Suppressor macrophage (primary cell): ENCODE data around the gene MSH5.

Source experiments
- DNase-seq, 4 experiments: peaks; one replicate each; pipeline ENCODE4 v3.0.0-alpha.2; 2020 to 2022

MSH5 gene

DNA sequence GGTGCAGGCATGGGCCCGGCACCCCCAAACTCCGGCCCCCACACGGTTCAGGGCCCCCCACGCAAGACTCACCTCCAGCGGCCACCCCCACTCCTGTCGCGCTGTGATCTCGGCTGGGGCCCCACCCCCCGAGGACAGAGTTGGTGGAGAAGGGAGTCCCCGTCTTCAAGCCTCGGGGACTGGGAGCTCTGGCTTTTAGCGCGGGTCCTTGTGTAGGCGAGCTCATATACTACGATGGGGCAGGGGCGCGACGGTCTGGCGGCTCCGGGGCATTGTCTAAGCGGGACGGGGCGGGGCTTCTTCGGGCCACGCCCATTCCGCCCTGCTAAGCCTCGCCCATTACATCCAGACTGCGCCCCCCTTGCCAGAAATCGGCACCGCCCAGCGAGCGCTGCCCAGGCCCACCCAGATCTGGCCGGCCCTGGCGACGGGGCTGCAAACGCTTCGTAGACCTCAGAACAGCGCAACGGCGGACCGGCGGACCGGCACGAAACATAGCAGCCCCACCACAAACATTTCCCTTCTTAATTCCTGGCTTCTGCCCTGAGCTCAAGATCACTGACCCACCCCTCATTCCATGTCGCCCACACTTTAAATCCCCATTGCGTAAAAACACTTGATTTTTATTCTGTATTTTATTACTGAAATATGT, 9.7 kb upstream of the MSH5 start:
- DNase-seq = peak; percentile 77 to 88 (median 86)

DNA sequence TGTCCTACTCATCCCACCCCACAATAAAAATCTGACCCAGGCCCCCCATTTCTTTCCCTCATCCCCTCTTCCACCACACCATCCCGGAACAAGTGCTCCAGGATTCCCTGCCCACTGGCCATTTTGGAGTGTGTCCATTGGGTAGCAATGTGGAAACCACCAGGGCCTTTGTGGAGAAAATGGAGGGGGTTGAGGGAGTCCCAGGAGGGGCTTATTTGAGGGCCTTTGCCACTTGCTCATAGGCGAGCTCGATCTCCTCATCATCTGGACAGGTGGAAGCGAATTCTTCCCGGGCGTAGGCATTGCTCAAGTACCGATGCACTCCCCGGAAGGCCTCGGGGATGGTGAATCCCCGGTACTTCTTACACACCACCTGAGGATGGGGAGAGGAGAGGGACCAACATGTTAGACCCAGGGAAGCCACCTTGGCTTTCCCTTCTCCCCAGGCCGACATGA, 9.1 kb upstream of the MSH5 start:
- no peak for DNase-seq

DNA sequence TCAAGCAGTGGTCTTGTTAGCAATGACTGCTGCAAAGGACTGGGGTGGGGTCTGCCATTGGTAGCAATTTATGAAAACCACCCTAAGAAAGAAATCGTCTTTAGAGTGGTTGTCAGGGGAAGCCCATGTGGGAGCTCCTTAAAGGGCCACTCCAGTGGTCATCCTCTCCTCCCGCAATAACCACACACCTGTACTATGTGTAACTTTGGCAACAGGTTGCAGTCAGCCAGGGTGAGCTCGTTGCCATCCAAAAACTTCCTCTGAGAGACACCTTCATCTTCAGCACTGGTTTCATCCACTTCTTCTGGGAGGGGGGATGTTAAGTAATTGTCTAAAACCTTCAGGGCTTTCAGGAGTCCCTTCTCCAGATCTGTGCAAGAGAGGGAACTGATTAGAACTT, 7.8 kb upstream of the MSH5 start:
- DNase-seq = no peak

DNA sequence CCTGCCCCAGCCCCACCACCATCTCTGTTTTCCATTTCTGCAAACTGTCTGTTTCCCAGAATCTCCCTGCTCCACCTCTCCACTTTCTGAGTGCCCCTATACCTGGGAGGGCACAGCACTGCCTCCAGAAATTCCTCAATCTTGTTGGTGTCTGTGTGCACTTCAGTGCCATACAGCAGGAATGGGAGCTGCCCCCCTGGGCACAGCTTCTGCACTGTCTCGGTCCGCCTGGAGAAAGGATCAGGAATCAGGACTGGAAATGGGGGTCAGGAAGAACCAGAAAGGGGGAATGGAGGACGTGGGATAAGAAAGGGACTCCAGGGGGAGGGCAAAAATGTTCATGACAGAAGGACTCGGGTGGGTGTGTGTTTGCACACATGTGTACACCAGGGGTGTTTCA, 6.1 kb upstream of the MSH5 start:
- no peak for DNase-seq

DNA sequence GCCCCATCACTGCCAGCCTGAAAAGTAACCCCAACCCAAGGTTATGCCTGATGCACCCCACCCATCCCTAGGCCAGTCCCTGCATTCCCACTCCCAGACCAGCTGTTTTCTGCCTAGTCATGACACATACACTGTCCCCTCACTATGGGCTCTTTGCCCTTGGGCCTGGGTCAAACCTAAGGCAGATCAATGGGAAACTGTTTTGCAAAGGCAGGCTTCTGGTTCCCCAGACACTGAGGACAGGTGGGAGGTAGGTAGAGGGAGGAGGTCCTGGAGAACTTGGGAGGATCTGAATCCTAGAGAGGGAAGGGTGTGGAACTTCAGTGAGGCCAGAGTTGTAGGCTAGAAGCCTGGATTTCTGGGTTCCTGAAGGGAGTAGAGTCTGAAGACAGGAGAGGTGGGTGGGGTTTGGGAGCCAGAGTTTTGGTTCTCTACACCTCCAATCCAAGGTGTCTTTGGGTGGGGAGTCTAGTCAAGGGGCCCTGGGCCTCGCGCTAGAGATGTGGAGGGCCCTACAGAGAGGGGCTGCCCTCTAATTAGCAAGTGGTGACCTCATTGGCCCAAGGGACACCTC, 5.5 kb upstream of the MSH5 start:
- no peak for DNase-seq

DNA sequence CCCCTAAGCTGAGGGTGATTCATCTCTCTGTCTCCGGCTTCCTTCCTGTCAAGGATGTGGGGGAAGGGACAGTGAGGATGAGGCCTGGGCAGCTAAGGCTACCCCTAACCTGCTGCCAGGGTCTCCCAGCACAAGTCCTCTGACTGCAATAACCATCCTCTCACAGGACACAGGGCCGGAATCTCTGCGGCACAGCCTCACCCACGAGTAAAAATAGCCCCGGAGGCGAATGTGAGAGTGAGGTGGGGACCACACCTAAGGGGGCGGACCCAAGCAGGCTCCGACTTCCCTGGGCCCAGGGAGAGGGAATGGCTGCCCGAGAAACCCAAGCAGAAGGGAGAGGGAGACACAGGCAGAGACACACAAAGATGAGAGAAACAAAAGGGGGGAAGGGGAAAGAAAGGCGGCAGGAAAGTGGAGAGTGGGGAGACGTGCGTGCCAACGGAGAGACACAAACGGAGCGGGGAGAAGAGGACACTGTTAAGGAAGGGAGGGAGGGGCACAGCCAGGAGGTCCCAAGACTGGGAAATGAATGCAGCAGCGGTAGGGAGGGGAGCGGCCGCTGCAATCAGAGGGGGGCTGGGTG, 4.9 kb upstream of the MSH5 start:
- DNase-seq = peak; percentile 61 to 83 (median 80)

DNA sequence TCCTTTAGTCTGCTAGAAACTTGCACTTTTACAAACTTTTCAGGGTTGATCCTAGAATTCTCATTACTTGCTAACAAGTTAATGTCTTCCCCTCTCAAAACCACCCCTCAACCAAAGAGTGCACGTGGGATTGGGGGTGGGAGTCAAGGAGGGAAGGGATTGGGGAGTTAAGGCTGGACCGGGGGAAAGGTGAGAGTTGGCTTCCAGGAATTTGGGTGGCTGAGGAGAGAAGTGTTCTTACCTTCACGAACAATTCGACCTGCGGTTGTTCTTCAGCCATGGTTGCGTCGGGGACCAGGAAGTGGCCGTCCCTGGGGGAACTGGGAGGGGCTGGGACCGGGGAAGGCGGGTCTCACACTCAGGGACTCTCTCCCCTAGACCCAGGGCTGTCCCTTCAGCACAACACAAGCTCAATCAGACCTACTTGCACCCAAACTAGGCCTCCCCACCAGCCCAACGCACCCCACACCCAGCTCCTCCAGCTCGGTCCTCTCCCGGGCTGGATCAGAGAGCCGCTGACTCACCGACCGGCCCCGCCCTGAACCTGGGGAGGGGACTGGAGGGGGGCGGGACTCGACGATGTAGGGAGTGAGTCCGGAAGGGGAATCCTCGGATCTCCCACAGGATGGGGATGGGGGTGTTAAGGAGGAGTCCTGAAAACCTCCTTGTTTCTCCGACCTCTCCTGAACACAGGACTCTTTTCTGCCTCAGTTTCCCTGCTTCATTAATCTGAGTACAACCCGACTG, 3.6 kb upstream of the MSH5 start, which contains the start of gene CLIC1:
Gene CLIC1, minus strand, starts transcription at position 510 of the 747 bp plus-strand sequence. Its CDS starts 230 bp downstream, at position 280.
- peak; percentile 83 to 90 (median 86) for DNase-seq

DNA sequence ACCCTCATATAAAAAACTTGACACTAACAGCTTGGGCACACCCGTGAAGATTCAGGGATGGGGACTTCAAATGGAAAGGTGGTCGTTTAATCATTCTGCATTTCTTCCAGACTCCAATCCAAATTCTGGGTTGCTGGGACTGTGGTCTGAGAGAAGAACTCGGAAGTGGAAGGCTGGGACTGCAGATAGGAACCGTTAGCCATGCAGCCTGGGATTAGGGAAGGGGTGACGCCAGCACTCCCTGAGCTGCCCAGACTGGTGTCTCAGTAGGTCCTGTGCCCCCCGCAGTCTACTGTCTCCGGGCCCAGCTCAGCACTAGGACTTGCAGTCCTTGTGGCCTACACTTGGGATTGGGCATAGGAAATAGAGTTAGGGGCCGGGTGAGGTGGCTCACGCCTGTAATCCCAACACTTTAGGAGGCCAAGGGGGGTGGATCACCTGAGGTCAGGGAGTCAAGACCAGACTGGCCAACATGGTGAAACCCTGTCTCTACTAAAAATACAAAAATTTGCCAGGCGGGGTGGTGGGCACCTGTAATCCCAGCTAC, 3.0 kb upstream of the MSH5 start:
- peak; percentile 34 to 61 (median 46) for DNase-seq

DNA sequence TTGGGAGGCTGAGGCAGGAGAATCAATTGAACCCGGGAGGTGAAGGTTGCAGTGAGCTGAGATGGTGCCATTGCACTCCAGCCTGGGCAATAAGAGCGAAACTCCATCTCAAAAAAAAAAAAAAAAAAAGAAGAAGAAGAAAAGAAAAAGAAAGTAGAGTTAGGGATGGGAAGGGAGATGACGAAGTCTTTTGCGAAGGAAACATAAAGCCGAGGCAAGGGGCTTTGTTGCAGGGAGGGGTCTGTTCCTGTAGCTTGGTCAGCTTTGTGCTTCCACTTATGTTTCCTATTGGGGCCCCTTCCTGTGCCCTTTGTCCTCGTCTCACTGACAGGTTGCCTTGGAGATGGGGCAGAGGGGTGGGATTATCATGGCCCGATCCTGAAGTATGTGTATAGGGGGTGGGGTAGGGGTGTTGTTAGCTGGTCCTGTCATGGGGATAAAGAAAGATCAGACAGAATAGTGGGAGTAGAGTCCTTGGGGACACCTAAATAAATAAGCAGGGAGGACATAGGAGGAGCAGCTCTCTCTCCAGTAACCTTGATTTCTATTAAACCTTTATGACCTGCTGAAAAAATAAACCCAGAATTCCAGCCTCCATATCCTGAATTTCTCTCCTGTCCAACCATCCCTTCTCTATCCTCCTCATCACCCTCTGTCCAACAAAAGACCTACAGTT, 2.4 kb upstream of the MSH5 start:
- DNase-seq = peak; percentile 43 to 55 (median 50)

DNA sequence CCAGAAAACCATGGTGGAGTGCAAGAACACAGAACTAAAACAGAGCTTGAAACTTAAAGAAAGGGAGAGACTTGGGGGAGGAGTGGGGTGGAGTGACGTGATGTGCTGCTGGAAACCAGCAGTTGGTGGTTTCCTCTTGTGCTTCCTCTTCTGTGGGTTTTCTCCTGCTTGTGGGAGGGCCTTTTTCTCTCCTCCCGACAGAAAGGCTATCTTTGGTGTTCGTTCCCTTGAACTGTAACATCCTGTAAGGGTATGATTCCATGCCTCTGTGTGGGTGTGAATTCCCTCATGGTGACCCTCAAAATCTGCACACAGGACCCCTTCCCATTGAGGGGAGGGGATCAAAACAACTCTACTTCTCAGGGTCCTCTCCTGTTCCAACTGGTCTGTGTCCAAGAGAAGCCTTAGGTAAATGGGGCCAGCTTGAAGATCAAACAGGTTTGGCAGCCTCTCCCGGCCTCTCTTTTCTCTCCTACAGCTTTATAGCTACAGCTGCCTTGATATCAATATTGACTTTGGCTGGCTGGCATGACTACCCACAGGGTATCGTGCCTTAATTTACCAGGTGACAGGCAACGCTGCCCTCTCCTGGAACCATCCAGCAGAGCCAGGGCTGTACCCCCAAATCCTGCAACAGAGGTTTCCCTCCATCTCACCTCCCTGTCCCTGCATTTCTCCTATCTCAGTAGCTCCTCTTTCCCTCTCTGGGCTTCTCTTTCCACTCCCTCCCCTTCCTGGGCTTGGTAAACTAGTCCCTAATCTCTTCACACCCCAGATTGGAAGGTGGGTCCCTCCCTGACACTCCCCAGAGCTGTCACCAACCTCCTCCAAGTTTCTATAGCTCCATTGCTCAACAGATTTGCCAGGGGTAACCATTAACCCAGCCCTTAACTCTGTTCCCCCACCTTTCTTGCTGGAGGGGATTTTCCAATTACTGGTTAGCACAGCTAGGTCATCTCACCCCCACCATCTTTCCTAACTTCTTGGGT, 1.5 kb upstream of the MSH5 start:
- peak; percentile 85 to 93 (median 92) for DNase-seq

DNA sequence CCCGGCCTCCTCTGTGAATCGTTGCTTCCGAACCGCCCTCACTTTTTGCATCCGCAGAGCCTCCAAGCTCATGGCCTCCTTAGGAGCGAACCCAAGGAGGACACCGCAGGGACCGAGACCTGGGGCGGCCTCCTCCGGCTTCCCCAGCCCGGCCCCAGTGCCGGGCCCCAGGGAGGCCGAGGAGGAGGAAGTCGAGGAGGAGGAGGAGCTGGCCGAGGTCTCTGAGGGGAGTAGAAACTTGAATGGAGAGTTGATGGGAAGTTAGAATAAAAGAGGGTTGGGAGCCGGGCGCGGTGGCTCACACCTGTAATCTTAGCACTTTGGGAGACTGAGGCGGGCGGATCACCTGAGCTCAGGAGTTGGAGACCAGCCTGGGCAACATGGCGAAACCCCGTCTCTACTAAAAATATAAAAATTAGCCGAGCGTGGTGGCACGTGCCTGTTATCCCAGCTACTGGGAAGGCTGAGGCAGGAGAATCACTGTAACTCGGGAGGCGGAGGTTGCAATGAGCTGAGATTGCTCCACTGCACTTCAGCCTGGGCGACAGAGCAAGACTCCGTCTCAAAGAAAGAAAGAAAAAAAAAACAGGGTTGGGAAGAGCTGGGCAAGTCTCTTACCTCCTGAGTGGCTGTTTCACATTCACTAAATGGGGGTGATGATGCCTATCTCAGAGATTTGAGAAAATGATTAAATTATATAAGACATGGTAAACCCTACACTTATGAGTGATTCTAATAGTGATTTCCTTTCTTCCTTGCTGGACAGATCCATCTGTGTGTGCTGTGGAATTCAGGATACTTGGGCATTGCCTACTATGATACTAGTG, 805 bp downstream of the MSH5 start:
- peak; percentile 62 to 83 (median 78) for DNase-seq

DNA sequence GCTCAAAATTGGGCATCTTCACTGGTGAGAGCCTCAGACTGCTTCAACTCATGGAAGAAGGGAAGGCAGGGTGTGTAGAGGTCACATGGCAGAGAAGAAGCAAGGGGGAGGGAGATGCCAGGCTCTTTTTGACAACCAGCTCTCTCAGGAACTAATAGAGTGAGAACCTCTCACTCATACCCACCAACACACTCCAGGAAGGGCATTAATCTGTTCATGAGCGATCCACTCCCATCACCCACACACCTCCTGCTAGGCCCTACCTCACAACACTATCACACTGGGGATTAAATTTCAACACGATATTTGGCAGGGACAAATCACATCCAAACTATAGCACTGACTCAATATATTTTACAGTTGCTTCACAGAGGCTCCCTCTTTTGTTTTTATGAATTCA, 2.0 kb downstream of the MSH5 start:
- DNase-seq = no peak

DNA sequence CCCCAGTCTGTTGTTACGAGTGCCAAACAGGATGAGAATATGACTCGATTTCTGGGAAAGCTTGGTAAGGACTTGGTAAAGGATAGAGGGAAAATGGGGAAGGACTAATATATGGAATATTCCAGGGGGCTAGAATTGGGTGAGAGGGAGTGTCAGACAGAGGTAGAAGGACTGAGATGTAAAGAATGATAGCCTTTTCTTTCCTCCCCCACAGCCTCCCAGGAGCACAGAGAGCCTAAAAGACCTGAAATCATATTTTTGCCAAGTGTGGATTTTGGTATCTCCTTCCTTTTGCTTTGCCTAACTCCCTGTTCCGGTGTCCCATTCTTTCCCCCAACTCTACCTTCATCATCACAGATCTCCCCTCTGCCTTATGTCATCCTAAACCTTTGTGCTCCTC, 3.1 kb downstream of the MSH5 start:
- no peak for DNase-seq

DNA sequence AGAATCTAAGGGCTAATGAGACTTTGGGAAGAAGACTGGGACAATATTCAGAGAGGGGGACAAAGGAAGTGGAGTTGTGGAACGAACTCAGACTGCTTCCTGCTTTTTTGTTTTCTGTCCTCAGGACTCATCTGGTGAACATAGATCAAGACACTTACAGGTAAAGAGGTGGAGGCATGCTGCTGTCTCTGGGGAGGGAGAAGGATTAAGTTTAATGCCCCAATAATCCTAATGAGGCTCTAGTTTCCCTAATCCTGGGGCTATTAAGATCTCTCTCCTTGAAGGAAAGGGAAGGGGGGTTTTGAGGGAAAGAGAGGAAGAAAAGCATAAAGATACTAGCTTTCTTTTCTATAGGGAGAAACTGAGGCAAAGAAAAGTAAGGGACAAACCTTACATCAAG, 4.6 kb downstream of the MSH5 start:
- DNase-seq = no peak

DNA sequence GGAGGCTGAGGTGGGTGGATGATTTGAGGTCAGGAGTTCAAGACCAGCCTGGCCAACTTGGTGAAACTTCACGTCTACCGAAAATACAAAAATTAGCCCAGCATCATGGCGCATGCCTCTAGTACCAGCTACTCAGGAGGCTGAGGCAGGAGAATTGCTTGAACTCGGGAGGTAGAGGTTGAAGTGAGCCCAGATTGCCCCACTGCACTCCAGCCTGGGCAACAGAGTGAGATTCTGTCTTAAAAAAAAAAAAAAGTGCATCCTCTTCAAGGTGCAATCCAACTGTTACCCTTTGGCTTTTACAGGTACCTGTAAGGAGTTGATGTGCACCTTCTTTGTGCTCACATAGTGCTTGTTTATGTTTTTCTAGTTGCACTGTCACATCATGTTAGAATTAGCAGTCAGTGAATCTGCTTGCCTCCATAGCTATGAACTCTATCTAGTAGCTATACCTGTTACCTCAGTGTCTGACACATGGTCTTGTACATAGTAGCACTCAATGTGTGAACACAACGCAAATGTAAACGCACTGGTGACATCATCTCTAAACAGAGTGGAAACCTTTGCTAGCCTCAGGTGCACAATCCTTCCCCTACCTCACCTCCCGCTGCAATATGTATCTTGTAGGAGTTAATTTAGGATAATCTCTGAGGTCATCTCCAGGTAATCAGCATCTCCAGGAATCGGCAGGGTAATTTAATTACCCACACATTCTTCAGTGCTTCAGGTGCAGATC, 9.7 kb downstream of the MSH5 start:
- no peak for DNase-seq

DNA sequence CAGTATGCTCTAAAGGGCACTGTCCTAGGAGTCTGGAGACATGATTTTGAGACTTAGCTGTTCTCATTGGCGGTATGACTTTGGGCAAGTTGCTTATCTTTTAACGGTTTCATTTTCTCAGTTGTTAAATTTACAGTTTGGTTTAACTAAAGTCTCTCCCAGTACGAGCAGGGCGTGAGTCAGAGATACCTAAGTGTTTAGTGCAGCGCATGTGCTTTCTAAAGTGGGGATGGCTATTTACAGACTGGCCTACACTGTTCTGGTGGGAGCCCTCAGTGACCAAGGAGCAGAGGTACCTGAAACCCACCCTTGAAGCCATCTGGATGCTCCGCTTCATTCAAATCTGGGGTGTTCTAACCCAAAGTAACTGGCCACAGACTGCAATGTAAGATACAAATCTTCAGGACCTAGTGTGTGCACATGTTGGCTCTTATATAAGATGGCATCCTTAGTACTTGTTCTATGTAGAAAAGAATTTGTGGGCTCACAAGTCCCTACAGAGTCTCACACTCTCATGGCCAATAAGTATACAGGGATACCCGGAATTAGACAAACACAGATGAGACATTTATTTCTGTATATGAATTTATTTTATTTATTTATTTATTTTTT, 10.7 kb downstream of the MSH5 start:
- DNase-seq = no peak

DNA sequence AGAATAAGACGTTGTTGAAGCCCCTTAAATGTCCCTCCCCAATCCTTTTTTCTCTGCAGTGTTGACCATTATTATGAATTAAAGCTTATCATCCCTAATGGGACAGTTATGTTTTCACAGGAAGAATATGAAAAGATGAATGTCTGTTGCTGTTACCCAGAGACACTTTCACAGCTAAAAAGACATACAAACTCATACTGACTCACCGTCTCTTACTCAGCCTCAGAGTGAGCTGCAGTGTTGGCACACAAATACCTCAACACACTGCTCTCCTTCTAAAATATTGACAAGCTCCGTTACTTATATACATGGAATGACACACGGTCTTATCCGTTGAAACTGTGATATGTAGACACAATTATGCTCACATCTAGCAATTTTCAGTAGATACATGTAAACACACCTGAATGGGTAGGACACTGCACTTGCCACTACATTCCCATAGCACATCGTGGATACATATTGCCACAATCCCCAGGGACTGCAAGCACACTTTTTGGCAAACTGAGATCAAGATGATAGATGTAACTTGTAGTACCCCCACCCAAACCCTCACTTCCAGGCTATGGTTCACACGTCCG, 13.0 kb downstream of the MSH5 start:
- DNase-seq = no peak

DNA sequence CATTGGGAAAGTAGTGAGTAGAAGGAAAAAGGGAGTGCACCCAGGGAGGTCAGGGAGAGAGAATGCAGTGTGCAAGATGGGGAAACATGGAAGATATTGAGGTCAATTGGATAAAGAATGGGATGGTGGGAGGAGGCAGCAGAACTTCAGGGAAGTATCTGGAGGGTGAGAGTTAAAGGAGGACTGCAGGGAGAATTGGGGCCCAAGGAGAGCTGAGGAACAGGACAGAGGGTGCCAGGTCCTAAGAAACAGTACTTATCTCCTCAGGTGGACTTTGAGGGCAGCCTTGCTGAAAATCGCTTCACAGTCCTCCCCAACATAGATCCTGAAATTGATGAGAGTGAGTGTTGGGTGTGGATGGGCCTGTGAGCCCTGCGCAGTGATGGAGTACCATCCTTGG, 18.5 kb downstream of the MSH5 start:
- DNase-seq = no peak

DNA sequence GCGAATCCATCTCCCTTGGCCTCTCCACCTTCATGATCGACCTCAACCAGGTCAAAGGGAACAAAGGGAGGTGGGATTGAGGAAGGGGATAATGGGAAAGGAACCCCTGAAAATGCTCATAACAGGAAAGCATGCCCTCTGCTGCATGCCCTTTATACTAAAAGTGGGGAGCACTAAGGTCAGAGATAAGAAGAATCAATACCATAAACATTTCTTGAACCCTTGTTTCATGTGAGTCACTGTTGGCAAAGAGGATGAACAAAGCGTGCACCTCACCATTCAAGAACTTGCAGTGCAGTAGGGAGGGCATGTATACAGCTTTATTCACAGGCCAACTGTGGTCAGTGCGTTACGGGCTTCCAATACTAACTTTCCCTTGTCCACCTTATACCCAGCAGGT, 21.0 kb downstream of the MSH5 start:
- DNase-seq = no peak
